DMS79 treated with DMSO at 0.1 percent for 48 hours (cell line): ENCODE data around the gene RIMKLA.

Experiments
- DNase-seq: peaks from one replicate; lab custom pipeline; 2025; lab: John Stamatoyannopoulos, UW

RIMKLA gene

GRCh38 chr1:42430286-42431135 is 49.9 kb downstream of the RIMKLA start:
- no peak for DNase-seq

- DNase-seq: no peak
Observed at GRCh38 chr1:42431514-42431913, 50.9 kb downstream of the RIMKLA start.

- no peak for DNase-seq
Observed at GRCh38 chr1:42432714-42433113, 52.1 kb downstream of the RIMKLA start.

- DNase-seq: no peak
Observed at GRCh38 chr1:42433369-42433768, 52.8 kb downstream of the RIMKLA start.

- no peak for DNase-seq
Observed at GRCh38 chr1:42434340-42434739, 53.7 kb downstream of the RIMKLA start.

- no peak for DNase-seq
Observed at GRCh38 chr1:42439940-42440339, 59.3 kb downstream of the RIMKLA start.

GRCh38 chr1:42442662-42443061 is 62.1 kb downstream of the RIMKLA start:
- no peak for DNase-seq

GRCh38 chr1:42449256-42449655 is 68.7 kb downstream of the RIMKLA start:
- no peak for DNase-seq

- no peak for DNase-seq
Observed at GRCh38 chr1:42450061-42450460, 69.5 kb downstream of the RIMKLA start.

- peak; percentile 15 for DNase-seq
Observed at GRCh38 chr1:42453386-42453785, 72.8 kb downstream of the RIMKLA start.

- no peak for DNase-seq
Observed at GRCh38 chr1:42454403-42454802, 73.8 kb downstream of the RIMKLA start.

GRCh38 chr1:42456010-42456753 is 75.6 kb downstream of the RIMKLA start, which contains the start of the genes PPCS and ZMYND12:
PPCS (plus strand) TSS chr1:42456543; CDS start chr1:42456566, 23 bp downstream.
ZMYND12 (minus strand) TSS chr1:42456022; CDS start chr1:42455997, 25 bp downstream.
- DNase-seq: peak; percentile 90

GRCh38 chr1:42456754-42457089 is 76.1 kb downstream of the RIMKLA start:
- peak; percentile 77 for DNase-seq

GRCh38 chr1:42461196-42461595 is 80.6 kb downstream of the RIMKLA start:
- DNase-seq: no peak

- DNase-seq: peak; percentile 99
Observed at GRCh38 chr1:42462828-42463763, 82.5 kb downstream of the RIMKLA start, which contains the start of gene CCDC30. CCDC30 (plus strand) TSS chr1:42463286; CDS start chr1:42480552, 17,266 bp downstream.

GRCh38 chr1:42463921-42464320 is 83.3 kb downstream of the RIMKLA start:
- no peak for DNase-seq

- no peak for DNase-seq
Observed at GRCh38 chr1:42466030-42466429, 85.4 kb downstream of the RIMKLA start.

- no peak for DNase-seq
Observed at GRCh38 chr1:42469727-42470126, 89.1 kb downstream of the RIMKLA start.
